ENCODE data around the gene BAZ2B. TPM values are rescaled to one million over a fixed set of nuclear protein-coding genes. Genes with fewer than 3 reads are reported as not detected.

The BAZ2B gene
- total RNA-seq, 3 donors from 2014 or later (not counting 1 experiment from before 2014, with no cell fraction given), result 59.8 to 73.7 (median 68.4) TPM

- H3K4me1 ChIP-seq (ENCODE audit: control insufficient read depth, insufficient read depth, low read length), result no peaks in the 10 kb centered on the region
- Mint-ChIP-seq H3K9me3 (no peaks in the 10 kb centered on the region), H3K4me3 (no peak overlapping the region), H3K27me3 (ENCODE audit: low read depth in 2 of 2) (no peaks in the 10 kb centered on the region), H3K4me1 (peaks cover 0 to 5% of the 10 kb centered on the region in 2 donors), H3K27ac (no peak overlapping the region), H3K36me3 (peaks cover 20% of the 10 kb centered on the region)
- H3K27me3 ChIP-seq (ENCODE audit: control insufficient read depth, insufficient read depth, low read length), result no peaks in the 10 kb centered on the region
- no peak for TF ChIP-seq CTCF (IDR thresholded peaks at IDR 0.05)
- intact Hi-C loops (cut with micrococcal nuclease), result no loop called here
- H3K36me3 ChIP-seq (ENCODE audit: control insufficient read depth, insufficient read depth, low read length), result peaks cover 26% of the 10 kb centered on the region
- no peaks in the 10 kb centered on the region for H3K9me3 ChIP-seq (ENCODE audit: control insufficient read depth, insufficient read depth, low read length)
- ATAC-seq, result no peak
- no peak for DNase-seq
- no peak overlapping the region for H3K27ac ChIP-seq (ENCODE audit: low read length)
- no peak overlapping the region for H3K4me3 ChIP-seq (ENCODE audit: low read length)
- 100% methylated on average over 1 of the region's 5 CpGs for WGBS (ENCODE audit: insufficient coverage)
Measured at GRCh38 chr2:159326569-159327255, 289.6 kb downstream of the BAZ2B start.

- H3K4me1 Mint-ChIP-seq, result peaks cover 0 to 5% of the 10 kb centered on the region in 2 donors
Measured at GRCh38 chr2:159322419-159322818, 293.9 kb downstream of the BAZ2B start.

GRCh38 chr2:159317392-159318088, 298.8 kb downstream of the BAZ2B start:
- Mint-ChIP-seq H3K4me3 (no peak overlapping the region), H3K27me3 (ENCODE audit: low read depth in 2 of 2) (no peaks in the 10 kb centered on the region), H3K36me3 (no peaks in the 10 kb centered on the region), H3K9me3 (no peaks in the 10 kb centered on the region), H3K27ac (peak overlapping the region in 1 of 2 donors; percentile 57), H3K4me1 (no peaks in the 10 kb centered on the region)
- peaks cover 4% of the 10 kb centered on the region for H3K36me3 ChIP-seq (ENCODE audit: control insufficient read depth, insufficient read depth, low read length)
- no peaks in the 10 kb centered on the region for H3K9me3 ChIP-seq (ENCODE audit: control insufficient read depth, insufficient read depth, low read length)
- no peaks in the 10 kb centered on the region for H3K4me1 ChIP-seq (ENCODE audit: control insufficient read depth, insufficient read depth, low read length)
- H3K4me3 ChIP-seq (ENCODE audit: low read length), result no peak overlapping the region
- intact Hi-C loops (cut with micrococcal nuclease), result no loop called here
- ATAC-seq, result peak in 1 of 3 donors; percentile 29
- H3K27ac ChIP-seq (ENCODE audit: low read length), result no peak overlapping the region
- no peaks in the 10 kb centered on the region for H3K27me3 ChIP-seq (ENCODE audit: control insufficient read depth, insufficient read depth, low read length)
- no peak for TF ChIP-seq CTCF (IDR thresholded peaks at IDR 0.05)
- WGBS (ENCODE audit: insufficient coverage), result 72% methylated on average over 2 of the region's 3 CpGs
- DNase-seq, result no peak

More at GRCh38 chr2:159322419-159322818, 293.9 kb downstream of the BAZ2B start:
- TF ChIP-seq CTCF (IDR thresholded peaks at IDR 0.05), result no peak
- no peak overlapping the region for H3K27ac Mint-ChIP-seq
- Histone ChIP-seq H3K27ac (ENCODE audit: low read length) (no peak overlapping the region), H3K27me3 (ENCODE audit: control insufficient read depth, insufficient read depth, low read length) (no peaks in the 10 kb centered on the region), H3K4me3 (ENCODE audit: low read length) (no peak overlapping the region), H3K9me3 (ENCODE audit: control insufficient read depth, insufficient read depth, low read length) (no peaks in the 10 kb centered on the region), H3K36me3 (ENCODE audit: control insufficient read depth, insufficient read depth, low read length) (peaks cover 14% of the 10 kb centered on the region), H3K4me1 (ENCODE audit: control insufficient read depth, insufficient read depth, low read length) (no peaks in the 10 kb centered on the region)
- H3K27me3 Mint-ChIP-seq (ENCODE audit: low read depth in 2 of 2), result no peaks in the 10 kb centered on the region
- peaks cover 8% of the 10 kb centered on the region for H3K36me3 Mint-ChIP-seq
- no peaks in the 10 kb centered on the region for H3K9me3 Mint-ChIP-seq
- intact Hi-C loops (cut with micrococcal nuclease), result no loop called here
- no peak for ATAC-seq
- no peak overlapping the region for H3K4me3 Mint-ChIP-seq
- no peak for DNase-seq

All from natural killer cell (primary cell).